ENCODE measurements around the gene GRIN2A.

The GRIN2A gene

GRCh38 chr16:9921997-9922396, 260.2 kb downstream of the GRIN2A start:
- no peak for ATAC-seq
- TF ChIP-seq OSR1 (CRISPR knock-in tag; IDR thresholded peaks at IDR 0.05) = no peak
- no peak for TF ChIP-seq ESRRG (CRISPR knock-in tag; IDR thresholded peaks at IDR 0.05)
- no peak for TF ChIP-seq ZFP30 (CRISPR knock-in tag; IDR thresholded peaks at IDR 0.05)
- no peak for TF ChIP-seq TCF4 (CRISPR knock-in tag; IDR thresholded peaks at IDR 0.05; ENCODE audit: borderline replicate concordance)
- no peak for TF ChIP-seq ZNF565 (CRISPR knock-in tag; conservative IDR thresholded peaks at IDR 0.05; ENCODE audit: low read depth)
- TF ChIP-seq CREB5 (CRISPR knock-in tag; IDR thresholded peaks at IDR 0.05; ENCODE audit: low read depth) = no peak
- no peak for TF ChIP-seq GLIS3 (CRISPR knock-in tag; IDR thresholded peaks at IDR 0.05)
- no peak for TF ChIP-seq RARB (CRISPR knock-in tag; IDR thresholded peaks at IDR 0.05)
- no peak for TF ChIP-seq ZC3H10 (CRISPR knock-in tag; IDR thresholded peaks at IDR 0.05)
- no peak for TF ChIP-seq CSRNP3 (CRISPR knock-in tag; IDR thresholded peaks at IDR 0.05)
- no peak for TF ChIP-seq SNAI2 (CRISPR knock-in tag; IDR thresholded peaks at IDR 0.05)
- no peak for TF ChIP-seq TSHZ2 (CRISPR knock-in tag; IDR thresholded peaks at IDR 0.05)
- TF ChIP-seq POU6F1 (CRISPR knock-in tag; IDR thresholded peaks at IDR 0.05; ENCODE audit: borderline replicate concordance, low read depth) = no peak
- no peak for TF ChIP-seq ARNTL (CRISPR knock-in tag; IDR thresholded peaks at IDR 0.05; ENCODE audit: borderline replicate concordance, low read depth)
- no peak for TF ChIP-seq ZFP3 (CRISPR knock-in tag; IDR thresholded peaks at IDR 0.05)
- TF ChIP-seq PPARA (CRISPR knock-in tag; IDR thresholded peaks at IDR 0.05; ENCODE audit: borderline replicate concordance) = no peak
- no peak for TF ChIP-seq ISL1 (CRISPR knock-in tag; IDR thresholded peaks at IDR 0.05)

- TF ChIP-seq CSRNP3 (CRISPR knock-in tag; IDR thresholded peaks at IDR 0.05) = no peak
- no peak for TF ChIP-seq ZNF565 (CRISPR knock-in tag; conservative IDR thresholded peaks at IDR 0.05; ENCODE audit: low read depth)
- no peak for TF ChIP-seq TSHZ2 (CRISPR knock-in tag; IDR thresholded peaks at IDR 0.05)
- TF ChIP-seq CREB5 (CRISPR knock-in tag; IDR thresholded peaks at IDR 0.05; ENCODE audit: low read depth) = no peak
- no peak for TF ChIP-seq ZFP3 (CRISPR knock-in tag; IDR thresholded peaks at IDR 0.05)
- TF ChIP-seq GLIS3 (CRISPR knock-in tag; IDR thresholded peaks at IDR 0.05) = no peak
- TF ChIP-seq RARB (CRISPR knock-in tag; IDR thresholded peaks at IDR 0.05) = no peak
- TF ChIP-seq ZFP30 (CRISPR knock-in tag; IDR thresholded peaks at IDR 0.05) = no peak
- TF ChIP-seq OSR1 (CRISPR knock-in tag; IDR thresholded peaks at IDR 0.05) = no peak
- no peak for TF ChIP-seq BACH2 (CRISPR knock-in tag; IDR thresholded peaks at IDR 0.05; ENCODE audit: borderline replicate concordance)
- no peak for TF ChIP-seq SNAI2 (CRISPR knock-in tag; IDR thresholded peaks at IDR 0.05)
- no peak for ATAC-seq
Measured at GRCh38 chr16:9919460-9919859, 262.8 kb downstream of the GRIN2A start.

All from SK-N-SH treated with all-trans-retinoic acid at 6 μM for 48 hours (cell line).